Skin epidermis (tissue), 12 donors: Measurements from ENCODE around the gene CPZ.
"Not testable (repeated sequence)": the region's sequence is repeated elsewhere in the genome, so short reads cannot be mapped to it uniquely, and the experiment has no call there.

Experiments
- H3K27ac ChIP-seq, 21 experiments: fragments of 200-600 bp; sonication (generic) in 11 of 21; one replicate each; pipeline ENCODE4 v1.5.0; 2020; ENCODE audit warnings: mild to moderate bottlenecking in 3 of 21, inconsistent platforms in 2 of 21, moderate library complexity in 2 of 21
- H3K4me3 ChIP-seq, 7 experiments: fragments of 200-600 bp; sonication (generic) in 2 of 7; one replicate each; pipeline ENCODE4 v1.5.0; 2020; ENCODE audit warnings: inconsistent platforms in 2 of 7, mild to moderate bottlenecking in 2 of 7, moderate library complexity in 1 of 7

CPZ gene

DNA sequence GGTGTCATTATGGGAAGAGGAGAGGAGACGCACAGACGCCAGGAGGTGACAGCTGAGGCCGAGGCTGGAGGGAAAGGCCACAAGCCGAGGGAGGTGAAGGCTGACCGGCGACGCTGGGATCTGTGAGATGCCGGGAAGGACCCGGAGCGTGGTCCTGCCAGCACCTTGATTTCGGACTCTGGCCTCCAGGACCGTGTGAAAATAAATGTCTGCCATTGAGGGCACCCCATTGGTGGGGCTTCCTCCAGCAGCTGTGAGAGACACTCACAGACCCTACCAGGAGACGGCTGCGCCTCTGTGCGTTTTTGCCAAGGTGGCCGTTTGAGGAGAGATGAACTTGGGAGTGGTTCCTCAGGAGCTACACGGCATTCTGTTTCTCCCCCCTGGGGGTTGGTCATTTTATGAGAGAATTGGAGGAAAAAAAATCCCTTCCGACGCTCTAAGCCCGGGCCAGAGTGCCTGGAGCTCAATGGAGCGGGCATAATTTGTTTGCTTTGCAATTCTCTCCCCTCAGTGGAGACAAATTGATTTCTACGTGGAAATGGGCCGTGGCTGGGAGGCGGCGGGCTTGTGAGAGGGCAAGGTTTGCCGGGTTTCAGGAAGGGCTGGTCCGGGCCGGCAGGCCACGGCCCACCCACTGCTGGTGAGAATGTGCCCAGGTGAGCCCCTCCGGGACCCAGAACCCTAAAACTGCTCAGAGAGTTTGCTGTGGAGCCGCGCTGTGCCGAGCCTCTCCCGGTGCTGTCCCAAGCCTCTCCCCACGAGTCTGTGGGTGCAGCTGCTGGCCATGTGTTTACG, 53.9 kb downstream of the CPZ start:
- Histone ChIP-seq H3K4me3 (no peak overlapping the region), H3K27ac (no peak overlapping the region)

DNA sequence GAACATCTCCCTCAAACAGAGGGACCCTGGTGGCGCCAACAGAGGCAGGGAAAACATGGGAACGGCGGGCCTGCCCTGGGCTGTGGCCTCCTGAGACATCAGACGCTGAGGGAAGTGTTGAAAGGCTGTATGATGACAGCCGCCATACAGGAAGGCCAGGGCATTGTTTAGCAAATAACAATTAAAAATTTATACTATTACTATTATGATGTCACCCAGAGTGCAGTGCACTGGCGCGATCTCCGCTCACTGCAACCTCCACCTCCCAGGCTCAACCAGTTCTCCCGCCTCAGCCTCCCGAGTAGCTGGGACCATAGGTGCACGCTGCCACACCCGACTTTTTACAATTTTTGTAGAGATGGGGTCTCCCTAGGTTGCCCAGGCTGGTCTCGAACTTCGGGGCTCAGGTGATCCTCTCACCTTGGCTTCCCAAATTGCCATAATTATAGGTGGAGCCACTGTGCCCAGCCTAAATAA, 54.6 kb downstream of the CPZ start:
- H3K27ac ChIP-seq = no peak overlapping the region

DNA sequence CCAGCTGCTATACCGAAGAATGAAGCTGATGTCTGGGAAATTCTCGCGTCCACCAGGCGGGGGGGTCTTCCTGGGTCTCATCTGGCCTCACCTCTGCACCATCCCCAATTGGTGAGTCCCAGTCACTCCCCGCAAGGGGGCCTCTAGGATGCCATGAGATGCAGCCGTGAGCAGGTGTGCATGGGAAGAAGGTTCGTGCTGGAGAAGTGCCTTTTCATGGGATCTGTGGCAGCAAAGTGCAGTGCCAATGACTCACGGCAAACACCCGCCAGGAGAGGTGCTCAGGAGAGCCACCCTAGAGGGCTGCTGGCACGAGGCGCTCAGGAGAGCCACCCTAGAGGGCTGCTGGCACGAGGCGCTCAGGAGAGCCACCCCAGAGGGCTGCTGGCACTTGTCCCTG, 55.1 kb downstream of the CPZ start:
- H3K4me3 ChIP-seq = no peak overlapping the region

More for the DNA sequence above, 54.6 kb downstream of the CPZ start:
- H3K4me3 ChIP-seq = no peak overlapping the region

DNA sequence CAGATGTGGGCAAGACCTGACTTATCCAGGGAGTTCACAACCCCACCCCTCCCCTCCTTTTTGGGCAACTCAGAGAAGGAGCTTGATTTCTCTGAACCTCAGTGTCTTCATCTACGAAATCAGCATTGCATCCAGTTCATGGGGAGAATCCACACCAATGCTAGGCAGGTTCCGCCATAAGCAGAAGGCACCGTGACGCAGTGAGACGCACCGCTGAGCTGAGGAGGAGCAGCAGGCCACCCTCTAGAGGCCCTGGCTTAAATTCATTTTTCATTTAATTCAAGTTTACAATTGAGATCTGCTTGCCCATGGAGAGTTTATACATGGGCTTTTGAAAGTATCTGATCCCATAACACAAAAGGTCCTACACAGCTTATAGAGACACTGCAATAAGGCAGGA, 55.7 kb downstream of the CPZ start:
- no peak overlapping the region for H3K27ac ChIP-seq
- H3K4me3 ChIP-seq = no peak overlapping the region

More for the DNA sequence above, 55.1 kb downstream of the CPZ start:
- H3K27ac ChIP-seq = no peak overlapping the region

DNA sequence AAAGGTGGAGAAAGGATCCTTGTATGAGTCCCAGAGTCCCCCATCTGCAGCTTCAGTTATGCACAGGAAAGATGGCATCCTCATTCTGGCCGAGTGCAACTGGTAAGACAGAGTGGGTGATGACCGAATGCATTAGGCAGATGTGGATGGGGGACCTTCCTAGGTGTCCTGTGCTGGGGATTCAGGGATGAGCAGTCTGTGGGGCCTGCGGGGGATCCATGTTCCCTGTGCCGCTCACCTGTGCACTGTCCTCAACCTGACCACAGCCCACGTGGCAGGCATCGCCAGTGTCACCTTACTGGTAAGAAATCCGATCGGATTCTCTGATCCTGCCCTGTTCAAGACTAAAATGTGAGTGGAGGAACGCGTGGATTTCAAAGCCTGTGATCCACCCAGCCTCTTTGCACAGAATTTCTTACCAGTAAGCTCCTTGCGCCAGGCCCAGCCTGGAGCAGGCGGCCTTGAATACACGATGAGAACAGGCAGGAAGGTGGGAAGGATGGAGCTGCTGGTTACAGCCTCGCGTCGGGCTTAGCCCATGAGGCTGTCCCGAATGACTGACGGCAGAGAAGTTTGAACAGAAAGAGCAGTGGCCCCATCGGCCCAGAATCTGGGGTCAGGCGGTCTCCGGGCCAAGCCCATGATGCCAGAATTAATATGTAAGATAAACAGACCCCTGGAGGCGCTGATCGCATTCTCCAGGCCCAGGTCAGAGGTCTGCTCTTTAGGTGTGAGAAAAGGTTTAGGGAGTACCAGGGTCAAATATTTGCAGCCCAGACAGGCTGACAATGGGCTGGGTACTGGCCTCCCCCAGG, 56.5 kb downstream of the CPZ start:
- no peak overlapping the region for H3K4me3 ChIP-seq
- no peak overlapping the region for H3K27ac ChIP-seq

DNA sequence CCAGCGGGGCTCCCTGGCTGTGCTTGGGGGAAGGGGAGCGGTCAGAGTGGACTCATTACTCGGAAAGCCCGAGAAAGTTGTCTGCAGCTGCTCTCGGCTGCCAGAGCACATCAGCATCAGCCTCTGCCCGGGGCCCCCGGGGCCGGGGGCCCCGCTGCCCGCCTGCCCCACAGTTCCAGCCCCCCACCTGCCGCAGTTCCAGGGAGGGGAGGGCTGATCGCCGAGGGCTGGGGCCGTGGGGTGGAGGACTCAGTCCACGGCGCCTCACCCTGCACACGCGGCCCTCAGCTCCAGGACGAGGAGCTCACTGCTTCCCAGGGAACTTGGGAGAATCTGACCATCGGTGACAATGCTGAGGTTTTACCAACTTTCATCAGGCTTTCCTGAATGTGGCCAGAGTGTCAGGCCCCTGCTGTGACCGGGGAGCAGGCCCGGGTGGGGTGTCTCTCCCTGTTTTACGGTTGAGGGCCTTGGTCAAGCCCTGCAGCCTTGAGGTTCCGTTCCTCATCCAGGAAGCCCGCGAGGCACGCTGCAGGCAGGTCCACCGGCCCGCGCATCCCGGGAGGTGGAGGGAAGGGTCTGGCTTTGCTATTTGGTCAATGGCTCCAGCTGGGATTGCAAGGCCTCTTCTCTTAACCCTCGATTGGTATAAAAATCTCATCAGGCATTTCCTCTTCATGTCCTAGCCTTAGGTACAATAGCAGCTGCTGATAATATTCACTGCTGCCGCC, 57.2 kb downstream of the CPZ start:
- Histone ChIP-seq H3K27ac (no peak overlapping the region), H3K4me3 (no peak overlapping the region)

DNA sequence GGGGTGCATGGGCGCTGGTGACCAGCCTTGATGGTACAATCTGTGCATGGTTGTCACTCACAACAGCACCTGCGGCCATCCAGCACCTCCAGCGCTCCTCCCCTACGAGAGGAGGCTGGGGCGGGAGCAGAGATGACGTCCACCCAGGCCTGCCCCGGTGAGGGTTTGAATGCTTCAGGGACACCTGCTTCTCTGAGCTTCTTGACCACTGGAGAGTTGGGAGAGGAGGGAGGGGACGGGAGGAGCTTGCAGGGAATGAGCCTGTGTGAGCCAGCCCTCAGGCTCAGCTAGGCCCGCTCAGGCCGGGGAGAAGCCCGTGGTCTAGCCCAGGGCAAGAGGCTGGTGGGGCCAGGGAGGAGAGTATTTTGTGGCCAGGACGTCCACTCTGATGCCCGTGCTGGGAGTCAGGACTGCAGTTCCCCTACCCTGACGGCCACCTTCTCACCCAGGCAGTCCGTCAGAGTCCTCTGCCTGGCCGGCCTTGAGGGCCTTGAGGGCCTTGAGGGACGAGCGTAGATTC, 59.2 kb downstream of the CPZ start:
- Histone ChIP-seq H3K4me3 (no peak overlapping the region), H3K27ac (no peak overlapping the region)

DNA sequence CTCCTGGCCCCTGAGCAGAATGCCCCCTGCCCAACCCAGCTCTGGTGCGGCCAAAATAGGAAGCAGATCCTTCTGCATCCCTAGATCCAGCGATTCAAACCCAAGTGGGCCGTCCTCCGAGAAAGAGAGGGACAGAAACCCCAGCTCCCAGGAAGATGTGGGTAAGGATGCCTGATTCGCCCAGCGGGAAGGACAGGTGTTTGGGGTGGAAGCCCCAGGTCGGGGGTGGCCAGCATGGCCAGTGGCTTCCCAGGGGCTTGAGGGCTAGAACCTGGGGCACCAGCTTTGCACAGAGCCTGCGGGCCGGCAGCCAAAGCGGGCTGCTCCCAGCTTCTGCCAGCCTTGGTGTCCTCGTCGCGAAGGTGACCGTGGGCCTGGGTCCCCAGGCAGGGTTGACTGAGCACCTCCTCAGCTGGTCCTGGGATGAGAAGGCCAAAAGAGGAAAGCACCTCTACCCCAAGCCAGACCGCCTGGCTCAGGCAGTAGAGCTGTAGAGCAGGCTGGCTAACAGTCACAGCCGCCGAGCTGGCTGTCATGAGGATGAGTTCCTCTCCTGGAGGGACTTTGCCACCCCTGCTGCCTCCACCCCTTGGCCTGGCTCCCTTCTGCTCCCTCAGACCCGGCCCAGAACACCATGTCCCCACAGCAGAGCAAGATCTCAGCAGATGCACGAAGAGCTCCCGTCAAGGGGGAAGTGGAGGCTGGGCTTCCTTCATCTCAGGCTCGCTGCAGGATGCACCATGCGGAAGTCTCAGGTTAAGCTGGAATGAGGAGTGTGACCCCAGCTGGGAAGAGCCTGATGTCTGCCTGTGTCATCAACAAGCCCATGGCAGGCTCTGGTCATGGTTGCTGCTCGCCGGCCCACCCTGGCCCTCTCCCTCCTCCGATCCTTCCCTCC, 59.9 kb downstream of the CPZ start:
- H3K27ac ChIP-seq = no peak overlapping the region

DNA sequence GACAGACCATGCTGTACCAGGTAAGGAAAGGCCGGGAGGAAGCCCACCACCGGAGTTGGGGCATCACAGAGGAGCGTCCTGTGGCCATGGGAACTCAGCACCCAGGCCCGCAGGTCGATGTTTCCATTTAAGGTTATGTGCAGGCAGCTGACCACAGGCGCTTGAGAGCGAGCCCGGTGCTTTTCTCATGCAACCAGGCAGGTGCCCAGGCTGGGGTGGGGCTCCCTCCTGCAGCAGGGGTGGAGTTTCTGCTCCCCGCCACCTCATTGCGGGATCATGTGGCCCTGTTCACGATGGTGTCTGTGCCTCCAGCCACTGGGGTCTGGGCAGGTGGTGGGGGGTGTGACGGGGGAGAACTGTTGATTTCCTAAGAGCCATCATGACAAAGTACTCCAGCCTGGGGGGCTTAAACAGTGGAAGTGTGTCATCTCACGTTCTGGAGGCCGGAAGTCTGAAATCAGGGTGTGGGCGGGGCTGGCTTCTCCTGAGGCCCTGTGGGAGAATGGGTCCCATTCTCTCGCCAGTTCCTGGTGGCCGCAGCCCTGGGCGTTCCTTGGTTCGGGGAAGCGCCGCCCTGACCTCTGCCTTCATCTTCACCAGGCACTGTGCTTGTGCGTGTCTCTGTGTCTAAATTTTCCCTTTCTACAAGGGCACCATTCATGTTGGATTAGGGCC, 60.9 kb downstream of the CPZ start:
- Histone ChIP-seq H3K27ac (no peak overlapping the region), H3K4me3 (no peak overlapping the region)

More for the DNA sequence above, 59.9 kb downstream of the CPZ start:
- H3K4me3 ChIP-seq = no peak overlapping the region

DNA sequence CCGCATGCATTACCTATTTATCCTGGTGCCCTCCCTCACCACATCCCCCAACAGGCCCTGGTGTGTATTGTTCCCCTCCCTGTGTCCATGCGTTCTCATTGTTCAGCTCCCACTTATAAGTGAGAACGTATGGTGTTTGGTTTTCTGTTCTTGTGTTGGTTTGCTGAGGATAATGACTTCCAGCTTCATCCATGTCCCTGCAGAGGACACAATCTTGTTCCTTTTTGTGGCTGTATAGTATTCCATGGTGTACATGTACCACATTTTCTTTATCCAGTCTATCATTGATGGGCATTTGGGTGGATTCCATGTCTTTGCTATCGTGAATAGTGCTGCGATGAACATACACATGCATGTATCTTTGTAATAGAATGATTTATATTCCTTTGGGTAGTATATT, 61.6 kb downstream of the CPZ start:
- not testable (repeated sequence) for H3K27ac ChIP-seq, H3K4me3 ChIP-seq

DNA sequence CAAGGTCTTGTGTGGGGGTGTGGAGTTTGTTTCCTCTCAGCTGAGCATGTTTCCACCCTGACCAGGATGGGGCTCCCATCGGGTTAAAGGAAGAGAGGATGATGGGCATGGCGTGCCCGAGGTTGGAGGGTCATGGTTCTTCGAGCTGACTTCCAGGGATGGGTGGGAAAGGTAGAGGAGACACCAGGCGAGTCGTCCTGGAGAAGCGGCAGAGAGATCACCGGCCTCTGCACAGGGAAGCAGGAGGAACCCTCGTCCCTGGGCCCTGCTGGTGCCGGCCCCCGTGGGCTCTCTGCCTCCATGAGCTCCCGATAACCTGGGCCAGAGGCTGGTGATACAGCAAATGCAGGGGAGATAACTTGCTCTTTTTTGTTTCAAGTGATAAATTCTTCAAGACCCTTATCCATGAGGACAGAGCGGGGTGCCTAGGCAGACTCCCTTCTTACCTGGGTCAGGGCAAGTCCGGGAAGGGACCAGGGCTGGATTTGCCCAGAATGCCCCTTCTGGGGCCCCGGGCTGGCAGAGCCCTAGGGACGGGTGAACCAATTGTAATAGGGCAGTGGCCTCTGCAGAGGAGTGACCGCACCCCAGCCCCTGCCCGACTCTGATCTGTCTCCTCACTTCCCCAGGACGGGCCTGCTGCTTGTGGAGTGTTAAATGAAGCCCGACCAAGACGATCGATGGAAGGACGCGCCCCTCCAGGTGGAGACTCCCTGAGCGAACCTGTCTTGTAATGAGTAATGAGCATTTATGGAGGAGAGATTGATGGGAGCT, 63.0 kb downstream of the CPZ start:
- Histone ChIP-seq H3K4me3 (no peak overlapping the region), H3K27ac (no peak overlapping the region)

DNA sequence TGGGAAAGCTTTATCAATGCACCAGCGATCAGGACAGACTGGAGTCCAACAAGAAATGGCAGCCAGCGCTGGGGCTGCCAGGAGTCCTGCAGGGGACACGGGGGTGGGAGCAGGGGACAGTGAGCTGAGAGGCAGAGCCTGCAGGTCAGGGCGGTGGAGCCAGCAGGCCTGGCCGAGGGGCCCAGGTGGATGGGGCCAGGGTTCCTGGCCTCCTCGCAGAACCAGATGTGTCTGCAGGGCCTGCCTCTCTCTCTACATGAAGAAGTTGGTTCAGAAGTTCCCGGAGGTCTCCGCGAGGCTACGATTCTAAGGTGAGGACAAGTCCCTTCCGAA, 63.6 kb downstream of the CPZ start:
- Histone ChIP-seq H3K4me3 (no peak overlapping the region), H3K27ac (no peak overlapping the region)

DNA sequence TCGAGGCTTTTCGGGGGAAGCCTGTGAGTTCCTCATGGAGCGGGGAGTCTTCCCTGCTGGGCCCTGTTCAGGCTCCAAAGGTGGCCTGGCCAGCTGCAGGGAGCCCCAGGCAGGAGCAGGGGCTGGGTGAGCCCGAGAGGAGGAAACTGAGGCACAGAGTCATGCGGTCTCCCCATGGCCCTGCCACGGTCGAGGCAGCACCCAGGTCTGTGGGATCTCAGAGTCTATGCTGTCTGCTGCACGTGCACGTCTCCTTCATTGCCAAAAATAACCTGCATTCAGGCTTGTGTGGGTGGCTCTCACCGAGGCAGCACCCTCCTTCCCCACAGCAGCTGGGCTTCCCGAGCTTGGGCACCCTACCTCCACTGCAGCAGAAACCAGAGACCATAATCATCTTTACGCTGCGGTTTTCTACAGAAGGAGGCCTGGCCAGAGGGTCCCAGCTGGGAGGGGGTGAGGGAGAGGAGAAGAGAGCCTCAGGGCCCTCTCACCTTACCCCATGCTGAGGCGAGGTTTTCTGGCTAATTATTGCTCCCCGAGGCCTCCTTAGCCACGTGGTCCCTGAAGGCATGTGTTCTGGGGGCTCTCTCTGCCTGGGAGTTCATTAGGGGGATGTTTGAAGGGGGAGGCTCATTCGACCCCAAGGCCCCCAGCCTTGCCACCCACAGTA, 64.3 kb downstream of the CPZ start:
- no peak overlapping the region for H3K27ac ChIP-seq
- no peak overlapping the region for H3K4me3 ChIP-seq

DNA sequence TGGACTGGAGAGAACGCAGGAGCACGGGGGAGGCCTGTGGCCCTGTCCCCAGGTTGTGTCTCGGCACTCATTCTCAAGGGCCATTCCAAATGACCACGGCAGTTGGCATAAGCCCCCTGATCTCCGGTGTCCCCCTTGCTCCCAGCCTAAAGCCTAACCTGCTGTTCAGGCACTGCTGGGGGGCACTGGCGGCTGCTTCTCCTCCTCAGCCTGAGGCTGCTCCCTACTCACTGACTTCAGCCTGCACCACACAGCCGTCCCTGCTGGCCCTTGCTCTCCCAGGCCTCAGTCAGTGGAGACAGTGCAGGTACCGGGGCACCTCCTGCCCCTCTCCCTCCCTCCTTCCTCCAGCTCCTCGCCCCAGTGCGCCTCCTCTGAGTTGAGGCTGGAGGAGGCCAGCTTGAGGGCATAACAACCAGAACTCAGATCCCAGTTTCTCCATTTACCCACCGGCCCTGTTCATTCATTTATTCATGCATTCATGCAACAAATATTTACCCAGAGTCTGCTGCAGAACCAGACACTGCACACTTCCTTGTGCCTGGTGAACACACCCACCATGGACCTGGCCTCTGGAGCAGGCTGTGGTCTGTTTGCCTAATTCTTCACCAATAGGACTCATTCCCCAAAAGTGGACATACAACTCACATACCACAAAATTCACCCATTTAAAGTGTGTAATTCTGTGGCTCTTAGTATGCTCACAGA, 65.0 kb downstream of the CPZ start:
- Histone ChIP-seq H3K27ac (no peak overlapping the region), H3K4me3 (no peak overlapping the region)

DNA sequence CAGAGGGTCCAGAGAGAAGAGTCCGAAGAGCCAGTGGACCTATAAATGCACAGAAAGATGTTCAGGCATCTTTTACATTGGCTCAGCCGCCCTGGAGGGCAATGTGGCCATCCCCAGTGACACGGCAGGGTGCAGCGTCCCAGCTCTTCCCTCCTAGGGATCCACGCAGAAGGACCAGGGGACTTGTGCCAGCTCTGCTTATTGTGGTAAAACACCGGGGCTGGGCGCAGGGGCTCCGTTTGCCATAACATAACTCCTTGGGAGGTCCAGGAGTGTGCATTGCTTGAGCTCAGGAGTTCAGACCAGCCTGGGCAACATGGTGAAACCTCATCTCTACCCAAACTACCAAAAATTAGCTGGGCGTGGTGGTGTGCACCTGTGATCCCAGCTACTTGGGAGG, 70.2 kb downstream of the CPZ start:
- H3K4me3 ChIP-seq = no peak overlapping the region
- no peak overlapping the region for H3K27ac ChIP-seq

DNA sequence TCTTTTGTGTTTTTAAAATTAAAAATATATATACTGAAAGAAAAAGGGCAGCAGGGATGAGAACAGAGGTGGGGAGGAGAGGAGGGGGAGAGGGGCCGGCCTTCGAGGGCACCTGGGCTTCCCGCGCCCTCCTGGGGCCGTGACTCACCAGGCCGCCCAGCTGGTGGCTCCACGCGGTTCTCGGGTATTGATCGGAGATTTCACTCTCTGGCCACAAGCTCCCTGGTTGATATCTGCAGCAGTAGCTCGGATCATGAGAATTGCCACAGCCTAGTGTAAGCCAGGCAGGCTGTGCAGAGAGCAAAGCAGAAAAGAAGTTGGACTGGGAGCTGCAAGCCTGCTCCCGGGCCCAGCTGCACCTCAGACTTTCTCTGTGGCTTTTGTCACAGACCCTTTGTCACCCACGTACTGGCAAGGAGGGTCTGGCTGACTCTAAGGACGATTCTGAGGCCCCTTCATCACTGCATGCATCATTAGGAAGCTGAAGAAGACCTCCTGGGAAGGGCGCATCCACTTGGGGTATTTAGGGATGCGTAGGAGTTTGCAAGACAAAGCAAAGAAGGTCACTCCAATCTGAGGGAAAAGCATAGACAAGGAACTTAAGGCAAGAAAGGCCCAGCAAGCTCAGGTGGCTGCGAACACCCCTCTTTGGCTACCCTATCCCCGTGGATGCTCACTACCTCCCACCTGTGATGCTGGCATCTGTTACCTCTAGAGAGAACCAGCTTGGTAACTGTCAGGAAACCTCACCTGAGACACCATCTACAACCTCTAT, 71.7 kb downstream of the CPZ start:
- Histone ChIP-seq H3K4me3 (no peak overlapping the region), H3K27ac (no peak overlapping the region)
